ENCODE measurements around the gene OARD1.

The OARD1 gene

GRCh38 chr6:41075651-41076626, 3.8 kb upstream of the OARD1 start:
- no peak for TF ChIP-seq CTCF (IDR thresholded peaks at IDR 0.05; ENCODE audit: low read length, missing control alignments)
- no peak overlapping the region for H3K4me3 ChIP-seq (replicated peaks; ENCODE audit: low read depth, low read length)
- DNase-seq (ENCODE audit: low read depth): no peak

GRCh38 chr6:41074692-41075436, 2.7 kb upstream of the OARD1 start:
- no peak for DNase-seq (ENCODE audit: low read depth)
- TF ChIP-seq CTCF (IDR thresholded peaks at IDR 0.05; ENCODE audit: low read length, missing control alignments): no peak

GRCh38 chr6:41073968-41074691, 2.0 kb upstream of the OARD1 start:
- peak overlapping the region; percentile 82 for H3K4me3 ChIP-seq (replicated peaks; ENCODE audit: low read depth, low read length)
- TF ChIP-seq CTCF (IDR thresholded peaks at IDR 0.05; ENCODE audit: low read length, missing control alignments): no peak
- DNase-seq (ENCODE audit: low read depth): peak; percentile 13

More at GRCh38 chr6:41074692-41075436, 2.7 kb upstream of the OARD1 start:
- H3K4me3 ChIP-seq (replicated peaks; ENCODE audit: low read depth, low read length): peak overlapping the region; percentile 82

- no peak for TF ChIP-seq CTCF (IDR thresholded peaks at IDR 0.05; ENCODE audit: low read length, missing control alignments)
- peak; percentile 83 for DNase-seq (ENCODE audit: low read depth)
- peak overlapping the region; percentile 82 for H3K4me3 ChIP-seq (replicated peaks; ENCODE audit: low read depth, low read length)
Measured at GRCh38 chr6:41073203-41073967, 1.2 kb upstream of the OARD1 start.

GRCh38 chr6:41072836-41073202, 663 bp upstream of the OARD1 start, which contains the start of gene NFYA:
Gene NFYA (plus strand): TSS chr6:41072974. CDS start chr6:41079090, 6,116 bp downstream.
- peak within 1 kb of the TSS; percentile 82 for H3K4me3 ChIP-seq (replicated peaks; ENCODE audit: low read depth, low read length)
- no peak for DNase-seq (ENCODE audit: low read depth)
- TF ChIP-seq CTCF (IDR thresholded peaks at IDR 0.05; ENCODE audit: low read length, missing control alignments): no peak

- H3K4me3 ChIP-seq (replicated peaks; ENCODE audit: low read depth, low read length): peak overlapping the region; percentile 82
- TF ChIP-seq CTCF (IDR thresholded peaks at IDR 0.05; ENCODE audit: low read length, missing control alignments): peak; percentile 8
- no peak for DNase-seq (ENCODE audit: low read depth)
Measured at GRCh38 chr6:41071501-41071922, 644 bp downstream of the OARD1 start.
